Right lobe of liver (tissue), 4 donors: ENCODE measurements around the gene P2RY14.

ENCODE experiments used
- POLR2A ChIP-seq: fragments of 450-650 bp; IDR thresholded peaks from one replicate; pipeline ENCODE4 v1.6.1; 2017; ENCODE audit warnings: antibody characterized with exemption, mild to moderate bottlenecking
- TF ChIP-seq, protein P1 (sequence below), 4 donors: fragments of 200-600 bp in 3 of 4; fragments of 450-650 bp in 1 of 4; IDR thresholded peaks; one replicate each; pipeline versions ENCODE4 v1.5.1 to v1.8.0; 2016 to 2022; ENCODE audit warnings: antibody characterized with exemption in 4 of 4, mild to moderate bottlenecking in 2 of 4
- donor health status: DM: no; HTN: no; CAD: no.
- donor health status: DM: no; HTN: no; CAD: no.
- donor health status: DM: no; HTN: yes; CAD: no.

DNA sequence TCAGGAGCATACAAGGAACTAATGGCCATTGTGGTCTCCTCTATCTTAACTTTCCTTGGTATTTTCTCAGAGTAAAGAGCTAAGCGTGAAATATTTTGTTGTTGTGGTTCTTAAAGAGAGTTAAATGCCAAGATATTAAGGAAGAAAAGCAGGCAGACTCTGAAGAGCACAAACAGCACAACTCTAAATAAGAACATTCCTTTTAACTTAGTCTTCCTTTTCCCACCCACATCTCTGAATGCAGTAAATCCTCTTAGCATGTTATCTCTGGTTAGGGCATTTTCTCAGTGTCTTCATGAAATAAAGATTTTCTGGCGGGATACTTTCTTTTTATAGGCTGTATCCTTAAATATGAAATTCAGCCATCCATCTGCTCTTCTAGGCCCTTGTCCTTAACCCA, 36.8 kb upstream of the P2RY14 start:
- TF ChIP-seq, protein P1, sequence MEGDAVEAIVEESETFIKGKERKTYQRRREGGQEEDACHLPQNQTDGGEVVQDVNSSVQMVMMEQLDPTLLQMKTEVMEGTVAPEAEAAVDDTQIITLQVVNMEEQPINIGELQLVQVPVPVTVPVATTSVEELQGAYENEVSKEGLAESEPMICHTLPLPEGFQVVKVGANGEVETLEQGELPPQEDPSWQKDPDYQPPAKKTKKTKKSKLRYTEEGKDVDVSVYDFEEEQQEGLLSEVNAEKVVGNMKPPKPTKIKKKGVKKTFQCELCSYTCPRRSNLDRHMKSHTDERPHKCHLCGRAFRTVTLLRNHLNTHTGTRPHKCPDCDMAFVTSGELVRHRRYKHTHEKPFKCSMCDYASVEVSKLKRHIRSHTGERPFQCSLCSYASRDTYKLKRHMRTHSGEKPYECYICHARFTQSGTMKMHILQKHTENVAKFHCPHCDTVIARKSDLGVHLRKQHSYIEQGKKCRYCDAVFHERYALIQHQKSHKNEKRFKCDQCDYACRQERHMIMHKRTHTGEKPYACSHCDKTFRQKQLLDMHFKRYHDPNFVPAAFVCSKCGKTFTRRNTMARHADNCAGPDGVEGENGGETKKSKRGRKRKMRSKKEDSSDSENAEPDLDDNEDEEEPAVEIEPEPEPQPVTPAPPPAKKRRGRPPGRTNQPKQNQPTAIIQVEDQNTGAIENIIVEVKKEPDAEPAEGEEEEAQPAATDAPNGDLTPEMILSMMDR (IDR thresholded peaks at IDR 0.05), result no peak
- no peak for TF ChIP-seq POLR2A
